Stimulated activated CD4-positive, alpha-beta T cell treated with anti-CD3 and anti-CD28 coated beads, Interleukin-1b, Interleukin-23, amount 100 ng/mL, for 1 hour (primary cell): ENCODE results near the gene STAT5B.
"Not testable (repeated sequence)": the region's sequence is repeated elsewhere in the genome, so short reads cannot be mapped to it uniquely, and the experiment has no call there.

Experiments used
- DNase-seq, 2 donors: peaks; one replicate each; pipeline ENCODE4 v3.0.0-alpha.2; 2020; ENCODE audit warnings: low read depth in 2 of 2

The STAT5B gene

DNA sequence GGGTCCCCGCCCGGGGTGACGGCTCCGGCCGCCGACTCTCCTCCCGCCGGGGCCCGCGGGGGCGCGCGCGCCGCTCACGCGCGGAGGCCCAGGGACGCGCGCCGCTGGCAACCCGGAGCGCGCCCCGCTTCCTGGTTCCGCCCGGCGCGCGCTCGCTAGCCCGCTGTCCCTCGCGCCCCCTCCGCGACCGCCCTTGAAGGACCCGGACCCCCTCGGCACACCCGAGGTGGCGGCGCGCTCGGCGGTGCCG is at the start of gene STAT5B:
Gene STAT5B (minus strand): TSS at position 33 of the 250 bp plus-strand sequence. CDS start 44,264 bp downstream, outside the sequence.
- DNase-seq, result peak in 1 of 2 donors; percentile 45

DNA sequence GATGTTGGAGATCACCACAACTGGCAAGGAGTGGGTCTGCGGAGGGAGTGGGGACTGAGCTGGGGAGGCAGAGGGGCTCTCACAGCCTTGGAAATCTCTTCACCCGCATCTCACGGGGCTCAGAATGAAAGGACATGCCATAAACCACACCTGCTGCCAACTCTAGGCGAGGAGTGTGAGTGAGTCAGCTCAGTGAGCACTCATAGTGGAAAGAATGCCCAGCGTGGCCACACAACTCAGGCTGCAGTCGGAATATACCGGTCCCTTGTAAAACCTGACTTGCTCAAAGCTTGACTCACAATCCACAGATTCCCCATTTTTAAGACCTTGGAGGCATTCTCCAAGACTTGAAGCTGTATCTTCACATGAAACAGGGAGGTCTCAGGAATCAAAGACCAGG is 48.8 kb upstream of the STAT5B start:
- no peak for DNase-seq

DNA sequence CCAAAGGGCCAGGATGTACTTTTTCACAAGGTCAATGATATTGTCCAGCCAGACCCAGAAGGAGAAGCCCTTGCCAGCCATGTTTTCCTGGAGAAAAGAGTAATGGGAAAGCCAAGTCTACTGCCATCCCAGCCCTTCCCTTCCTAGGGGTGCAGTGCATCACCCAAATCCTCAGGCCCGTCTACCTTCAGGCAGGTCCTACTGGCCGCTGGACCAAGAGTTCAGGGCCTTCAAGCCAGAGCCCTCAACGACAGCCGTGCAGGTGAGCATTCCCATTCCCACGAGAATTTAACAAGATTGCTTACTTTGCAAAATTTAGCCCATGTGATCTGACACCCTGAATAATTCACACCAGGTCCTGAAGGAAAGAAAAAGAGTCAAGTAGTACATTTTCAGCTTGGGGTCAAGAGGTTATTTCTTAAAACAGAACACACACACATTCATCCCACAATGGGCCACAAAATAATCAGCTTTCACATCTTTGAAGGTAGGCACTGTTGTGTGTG is 47.1 kb upstream of the STAT5B start:
- no peak for DNase-seq

DNA sequence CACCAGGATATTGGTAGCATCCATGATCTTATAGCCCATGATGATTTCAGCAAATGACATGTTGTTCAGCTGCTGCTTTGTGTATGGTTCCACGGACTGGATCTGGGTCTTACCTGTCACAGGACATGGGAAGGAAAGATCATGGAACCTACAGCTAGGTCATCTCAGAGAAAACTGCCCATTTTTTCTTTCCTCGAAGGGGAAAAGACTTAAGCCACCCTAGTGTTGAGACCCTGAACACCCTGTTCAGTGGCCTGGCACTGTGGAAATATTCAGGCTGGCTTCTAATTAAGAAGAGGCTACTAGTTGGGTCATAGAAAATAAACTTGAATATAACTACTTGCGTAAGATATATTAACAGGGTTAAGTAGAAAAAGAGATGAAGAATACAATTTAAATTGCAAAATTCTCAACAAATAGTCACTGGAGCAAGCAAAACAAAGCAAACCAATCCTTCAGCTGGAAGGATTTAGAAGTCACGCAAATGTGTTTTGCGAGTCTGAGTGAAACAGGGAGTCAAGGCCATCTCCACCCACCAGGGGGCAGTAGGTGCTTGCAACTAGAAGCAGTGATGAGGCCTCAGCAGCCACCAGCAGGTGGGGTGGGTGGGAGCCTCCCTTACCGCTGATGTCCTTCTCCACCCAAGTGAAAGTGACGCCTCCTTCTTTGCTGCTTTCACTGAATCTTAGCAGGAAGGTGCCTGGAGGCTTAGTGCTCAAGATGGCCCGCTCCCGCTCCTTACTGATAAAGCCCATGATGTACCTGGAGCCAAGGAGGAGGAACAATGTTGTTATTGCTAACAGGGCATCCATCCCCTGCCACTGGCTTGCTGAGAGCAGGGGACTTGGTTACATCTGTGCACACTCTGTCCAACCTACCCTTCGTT is 46.4 kb upstream of the STAT5B start:
- peak; percentile 90 to 94 for DNase-seq

DNA sequence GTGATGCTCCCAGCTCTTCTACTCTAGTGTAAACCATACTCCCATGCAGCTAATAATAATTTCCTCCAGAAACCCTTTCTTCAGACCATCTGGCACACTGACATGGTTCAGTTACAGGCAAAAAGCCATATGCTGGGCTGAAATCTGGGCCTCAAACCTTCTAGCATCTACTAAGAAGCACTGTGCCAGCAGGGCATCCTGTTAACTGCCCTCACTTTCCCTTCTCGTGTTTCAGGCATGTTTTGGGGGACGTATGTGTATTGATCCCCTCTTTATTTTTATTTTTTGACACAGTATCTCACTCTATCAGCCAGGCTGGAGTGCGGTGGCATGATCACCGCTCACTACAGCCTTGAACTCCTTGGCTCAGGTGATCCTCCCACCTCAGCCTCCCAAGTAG is 45.4 kb upstream of the STAT5B start:
- DNase-seq, result no peak

DNA sequence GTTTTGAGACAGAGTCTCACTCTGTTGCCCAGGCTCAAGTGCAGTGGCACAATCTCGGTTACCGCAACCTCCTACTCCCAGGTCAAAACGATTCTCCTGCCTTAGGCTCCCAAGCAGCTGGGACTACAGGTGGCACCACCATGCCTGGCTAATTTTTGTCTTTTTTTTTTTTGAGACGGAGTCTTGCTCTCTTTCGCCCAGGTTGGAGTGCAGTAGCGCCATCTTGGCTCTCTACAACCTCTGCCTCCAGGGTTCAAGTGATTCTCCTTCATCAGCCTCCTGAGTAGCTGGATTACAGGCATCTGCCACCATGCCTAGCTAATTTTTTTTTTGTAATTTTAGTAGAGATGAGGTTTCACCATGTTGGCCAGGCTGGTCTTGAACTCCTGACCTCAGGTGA is 41.8 kb upstream of the STAT5B start:
- not testable (repeated sequence) for DNase-seq

DNA sequence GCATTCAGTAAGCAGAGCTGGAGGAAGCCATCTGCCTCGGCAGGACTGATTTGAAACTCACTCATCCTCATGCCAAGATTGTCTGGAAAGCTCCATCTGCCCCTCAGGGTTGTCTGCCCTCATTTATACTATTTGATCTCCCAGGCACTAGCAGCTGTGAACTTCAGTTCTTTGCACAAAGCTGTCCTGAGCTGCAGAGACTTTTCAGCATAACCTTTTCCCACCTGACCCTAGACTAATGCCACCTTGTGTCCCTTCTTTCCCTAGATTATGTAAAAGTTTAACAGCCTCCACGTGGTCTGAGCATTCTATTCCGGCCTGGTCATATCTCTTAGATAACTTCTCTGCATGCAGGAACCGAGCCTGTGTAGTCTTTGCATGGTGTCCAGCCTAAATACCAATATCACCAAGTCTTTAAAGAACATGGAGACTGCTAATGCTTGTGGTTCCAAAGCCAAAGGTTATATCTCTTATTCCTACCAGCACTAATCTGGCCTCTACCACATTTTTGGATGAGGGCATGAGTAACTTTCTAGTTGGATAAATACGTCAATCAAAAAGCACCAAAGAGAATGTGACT is 41.2 kb upstream of the STAT5B start:
- DNase-seq, result no peak

DNA sequence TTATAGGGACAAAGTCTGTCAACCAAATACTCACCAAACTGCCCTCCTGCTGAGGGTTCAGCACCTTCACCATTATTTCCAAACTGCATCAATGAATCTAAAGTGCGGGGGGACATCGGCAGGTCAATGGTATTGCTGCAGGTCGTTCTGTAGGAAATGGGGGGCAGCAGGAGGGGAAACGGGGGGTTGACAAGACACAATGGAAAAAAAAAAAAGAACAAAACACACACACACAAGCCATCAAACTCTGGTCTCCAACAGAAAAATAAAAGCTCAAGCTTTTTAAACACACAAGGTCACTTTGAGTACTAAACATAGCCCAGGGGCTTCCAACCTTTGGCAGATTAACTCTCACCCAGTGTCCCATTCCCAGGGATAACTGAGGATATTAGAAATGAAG is 40.6 kb upstream of the STAT5B start:
- no peak for DNase-seq

DNA sequence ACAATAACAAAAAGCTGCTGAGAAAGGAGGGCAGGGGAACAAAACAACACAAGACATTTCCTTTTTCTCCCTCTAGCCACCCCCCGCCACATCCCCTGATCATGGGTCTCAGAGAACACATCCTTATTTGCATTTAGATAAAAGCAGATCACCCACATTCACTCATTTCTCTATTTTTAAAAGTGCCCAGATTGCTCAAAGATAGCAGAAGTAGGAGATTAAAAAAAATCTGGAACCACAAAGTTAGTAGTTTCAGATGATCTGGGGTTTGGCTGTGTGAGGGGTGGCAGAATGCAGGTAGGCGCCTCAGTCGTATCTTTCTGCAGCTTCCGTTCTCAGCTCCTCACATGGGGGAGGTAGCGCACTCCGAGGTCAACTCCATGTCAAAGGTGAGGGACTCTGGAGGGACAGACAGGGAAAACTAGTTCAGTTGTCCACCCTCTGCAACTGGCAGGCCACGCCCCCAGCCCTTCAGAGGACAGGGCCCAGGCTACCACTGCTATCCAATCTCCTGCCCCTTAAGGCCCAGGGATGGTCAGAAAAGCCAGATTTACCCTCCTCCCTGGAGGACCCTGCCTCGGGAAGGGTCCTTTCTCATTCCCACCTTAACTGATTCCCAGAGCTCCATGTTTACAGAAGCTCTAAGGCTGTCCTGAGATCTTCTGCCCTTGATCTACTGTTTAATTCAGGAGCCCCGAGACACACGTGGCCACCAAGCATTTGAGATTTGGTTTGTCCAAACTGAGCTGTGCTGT is 39.4 kb upstream of the STAT5B start:
- DNase-seq, result no peak

DNA sequence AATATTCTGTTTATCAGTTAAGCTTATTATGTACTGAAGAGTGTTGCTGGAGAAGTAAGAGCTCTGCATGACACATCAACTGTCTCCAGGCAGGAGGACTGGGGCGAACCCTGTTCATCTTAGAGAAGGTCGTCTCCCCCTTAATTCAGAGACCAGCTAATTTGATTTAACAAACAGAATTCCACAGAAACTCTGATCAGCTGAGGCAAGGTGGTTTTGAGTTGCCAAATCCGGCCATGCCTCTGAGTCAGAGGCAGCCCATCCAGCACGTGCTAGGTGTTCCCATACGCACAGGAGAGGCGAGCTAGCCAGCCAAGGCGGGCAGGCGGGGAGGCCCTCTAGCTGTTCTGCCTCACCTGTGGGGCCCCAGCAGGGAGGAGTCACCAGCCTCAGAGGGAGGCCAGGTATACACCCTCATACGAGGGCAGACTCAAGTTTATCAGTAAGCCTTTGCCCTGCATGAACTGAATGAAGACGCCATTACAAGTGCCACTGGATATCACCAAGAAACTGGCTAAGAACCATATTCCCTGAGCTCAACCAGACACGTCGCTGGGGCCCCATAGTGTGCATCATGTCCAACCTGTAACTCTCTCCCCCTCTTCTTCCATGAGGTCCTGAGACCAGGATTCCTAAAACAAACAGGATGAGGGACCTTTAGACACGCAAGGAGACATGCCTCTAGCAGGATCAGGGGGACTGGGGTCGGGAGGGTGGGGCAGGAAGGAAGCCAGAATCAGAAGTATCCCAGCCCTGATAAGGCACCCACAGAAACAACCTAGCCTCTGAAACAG is 37.8 kb upstream of the STAT5B start:
- no peak for DNase-seq

DNA sequence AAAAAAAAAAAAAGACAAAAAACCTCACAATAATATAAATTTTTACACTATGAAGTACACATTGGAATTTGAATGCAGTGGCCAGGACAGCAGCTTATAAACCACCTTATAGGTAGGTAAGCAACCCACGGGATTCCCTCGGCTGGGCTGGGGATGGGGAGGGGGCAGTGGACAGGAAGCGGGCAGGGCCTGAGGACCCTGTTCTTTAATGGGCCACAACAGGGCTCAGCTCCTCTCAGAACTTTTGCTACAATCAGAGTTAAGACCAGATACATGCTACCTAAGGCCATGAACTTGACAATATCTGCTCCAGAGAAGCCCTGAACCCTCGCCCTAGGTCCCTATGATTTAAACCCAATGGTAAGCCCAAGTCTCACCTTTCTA is 37.2 kb upstream of the STAT5B start:
- no peak for DNase-seq

DNA sequence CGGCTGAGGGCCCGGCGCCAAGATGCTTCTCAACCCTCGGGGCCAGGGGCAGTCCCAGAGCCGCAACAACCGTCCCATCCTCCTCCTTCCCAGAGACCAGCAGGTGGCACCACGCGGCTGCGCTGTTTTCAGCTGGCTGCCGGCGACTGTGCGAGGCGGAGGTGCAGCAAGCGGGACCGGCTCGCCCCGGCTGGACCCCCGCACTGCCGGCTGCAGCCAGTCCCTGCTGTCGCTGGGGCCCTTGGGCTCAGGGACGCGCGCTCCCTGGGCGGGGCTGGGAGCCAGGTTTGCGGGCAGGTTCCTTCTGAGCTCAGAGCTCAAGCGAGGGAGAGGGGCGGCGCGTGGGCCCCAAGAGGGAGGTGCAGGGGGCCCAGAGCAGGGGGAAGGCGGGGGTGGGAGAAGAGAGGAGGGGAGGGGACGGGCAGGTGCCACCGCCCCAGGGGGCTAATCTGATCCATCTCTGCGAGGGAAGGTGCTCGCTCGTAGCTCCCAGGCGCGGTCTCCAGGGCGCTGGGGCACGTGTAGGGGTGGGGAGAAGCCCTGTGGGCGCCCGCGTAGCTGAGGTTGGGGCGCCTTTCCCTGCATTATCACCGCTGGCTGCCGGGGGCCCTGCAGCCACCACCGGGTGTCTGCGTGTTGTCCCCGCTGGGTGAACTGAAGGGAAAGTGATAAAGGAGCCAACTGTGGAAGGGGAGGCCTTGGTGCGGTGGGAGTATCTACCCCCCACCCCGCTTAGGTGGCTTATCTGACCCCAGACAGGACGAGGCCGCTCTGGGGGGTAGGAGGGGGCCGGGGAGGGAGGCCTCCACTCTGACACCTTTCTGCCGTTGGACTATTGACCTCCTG is 36.3 kb upstream of the STAT5B start:
- DNase-seq, result peak; percentile 55 to 56

DNA sequence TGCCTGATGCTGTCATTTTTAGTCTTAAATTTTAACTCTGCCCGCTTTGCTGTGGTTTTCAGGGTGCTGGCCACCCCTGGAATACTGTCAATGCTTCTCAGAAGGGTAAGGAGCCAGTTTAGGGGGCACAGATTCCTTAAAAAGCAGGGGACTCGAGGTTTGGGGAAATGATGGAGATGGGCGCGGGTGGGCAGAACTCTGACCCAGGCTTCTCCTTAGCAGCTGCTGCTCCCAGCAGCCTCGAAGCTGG is 35.8 kb upstream of the STAT5B start:
- no peak for DNase-seq

DNA sequence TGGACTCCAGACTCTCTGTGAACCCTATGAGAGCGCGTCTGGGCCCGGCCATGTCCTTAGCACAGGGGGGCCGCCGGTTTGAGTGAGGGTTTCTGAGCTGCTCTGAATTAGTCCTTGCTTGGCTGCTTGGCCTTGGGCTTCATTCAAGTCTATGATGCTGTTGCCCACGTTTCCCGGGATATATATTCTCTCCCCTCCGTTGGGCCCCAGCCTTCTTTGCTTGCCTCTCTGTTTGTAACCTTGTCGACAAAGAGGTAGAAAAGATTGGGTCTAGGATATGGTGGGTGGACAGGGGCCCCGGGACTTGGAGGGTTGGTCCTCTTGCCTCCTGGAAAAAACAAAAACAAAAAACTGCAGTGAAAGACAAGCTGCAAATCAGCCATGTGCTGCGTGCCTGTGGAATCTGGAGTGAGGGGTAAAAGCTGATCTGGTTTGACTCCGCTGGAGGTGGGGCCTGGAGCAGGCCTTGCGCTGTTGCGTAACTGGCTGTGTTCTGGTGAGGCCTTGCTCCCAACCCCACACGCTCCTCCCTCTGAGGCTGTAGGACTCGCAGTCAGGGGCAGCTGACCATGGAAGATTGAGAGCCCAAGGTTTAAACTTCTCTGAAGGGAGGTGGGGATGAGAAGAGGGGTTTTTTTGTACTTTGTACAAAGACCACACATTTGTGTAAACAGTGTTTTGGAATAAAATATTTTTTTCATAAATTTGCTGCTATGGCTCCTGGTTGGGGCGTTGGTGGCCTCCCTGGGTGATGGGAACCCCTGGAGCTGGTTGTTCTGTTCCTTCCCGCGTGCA is 35.2 kb upstream of the STAT5B start:
- DNase-seq, result no peak

DNA sequence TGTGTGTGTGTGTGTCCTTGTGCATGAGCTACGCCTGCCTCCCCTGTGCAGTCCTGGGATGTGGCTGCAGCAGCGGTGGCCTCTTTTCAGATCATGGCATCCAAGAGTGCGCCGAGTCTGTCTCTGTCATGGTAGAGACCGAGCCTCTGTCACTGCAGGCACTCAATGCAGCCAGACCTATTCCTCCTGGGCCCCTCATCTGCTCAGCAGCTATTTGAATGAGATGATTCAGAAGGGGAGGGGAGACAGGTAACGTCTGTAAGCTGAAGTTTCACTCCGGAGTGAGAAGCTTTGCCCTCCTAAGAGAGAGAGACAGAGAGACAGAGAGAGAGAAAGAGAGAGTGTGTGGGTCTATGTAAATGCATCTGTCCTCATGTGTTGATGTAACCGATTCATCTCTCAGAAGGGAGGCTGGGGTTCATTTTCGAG is 34.6 kb upstream of the STAT5B start:
- no peak for DNase-seq

DNA sequence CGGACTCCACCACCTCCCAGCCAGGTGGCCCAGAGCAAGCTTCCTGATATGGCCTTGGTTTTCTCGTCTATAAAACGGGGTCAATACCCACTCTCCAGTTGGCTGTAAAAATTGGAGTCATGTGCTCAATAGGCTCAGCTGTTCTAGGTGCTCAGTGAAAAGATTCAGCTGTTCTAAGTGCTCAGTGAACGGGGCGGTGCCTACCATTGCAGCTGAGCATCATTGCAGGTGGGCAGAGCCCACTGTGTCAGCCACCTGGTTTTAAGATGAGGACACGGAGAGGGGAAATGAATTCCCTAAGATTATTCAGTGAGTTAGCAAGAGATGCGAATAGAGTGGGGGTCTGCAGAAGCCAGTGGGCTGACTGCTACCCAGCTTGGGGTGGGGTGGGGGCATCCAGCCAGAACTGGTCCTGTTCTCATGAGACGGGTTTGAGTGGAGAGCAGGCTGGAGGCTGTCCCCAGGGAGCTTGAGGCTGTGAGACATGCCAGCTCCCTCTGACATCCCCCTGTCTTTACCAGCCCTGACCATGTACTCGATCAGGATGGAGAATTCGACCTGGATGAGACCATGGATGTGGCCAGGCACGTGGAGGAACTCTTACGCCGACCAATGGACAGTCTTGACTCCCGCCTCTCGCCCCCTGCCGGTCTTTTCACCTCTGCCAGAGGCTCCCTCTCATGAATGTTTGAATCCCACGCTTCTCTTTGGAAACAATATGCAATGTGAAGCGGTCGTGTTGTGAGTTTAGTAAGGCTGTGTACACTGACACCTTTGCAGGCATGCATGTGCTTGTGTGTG is 34.0 kb upstream of the STAT5B start:
- no peak for DNase-seq

DNA sequence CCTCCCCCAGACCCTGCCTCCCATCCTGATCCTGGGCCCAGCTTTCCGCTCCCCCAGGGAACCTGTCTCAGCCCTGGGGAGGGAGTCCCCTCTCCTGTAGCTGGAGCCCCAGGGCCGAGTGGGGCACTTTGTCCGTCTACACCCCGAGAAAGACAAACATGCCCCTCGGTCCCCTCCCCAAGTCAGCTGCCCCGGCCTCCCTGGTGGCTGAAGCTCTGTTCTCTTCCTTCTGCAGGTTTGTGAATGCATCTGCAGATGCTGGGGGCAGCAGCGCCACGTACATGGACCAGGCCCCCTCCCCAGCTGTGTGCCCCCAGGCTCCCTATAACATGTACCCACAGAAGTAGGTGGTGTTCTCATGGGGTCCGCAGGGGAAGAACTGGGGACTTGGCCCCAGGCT is 33.0 kb upstream of the STAT5B start:
- no peak for DNase-seq

DNA sequence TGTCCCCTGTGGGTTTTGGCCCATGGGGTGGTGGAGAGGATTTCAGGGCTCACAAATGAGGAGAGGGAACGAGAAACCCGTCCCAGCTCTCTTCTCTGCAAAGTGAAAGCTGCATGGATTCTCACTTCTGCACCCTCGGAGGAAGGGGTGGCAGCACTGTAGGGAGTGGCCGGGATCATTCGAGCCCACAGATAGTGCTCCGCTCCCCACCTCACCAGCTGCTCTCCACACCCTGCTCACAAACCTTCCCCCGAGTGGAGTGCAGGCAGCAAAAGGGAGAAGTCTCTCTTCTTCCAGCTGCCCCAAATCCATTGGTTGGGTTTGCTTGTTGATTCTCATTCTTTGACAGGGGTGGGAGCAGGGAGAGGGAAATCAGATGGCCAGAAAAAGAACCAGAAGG is 32.3 kb upstream of the STAT5B start:
- no peak for DNase-seq

DNA sequence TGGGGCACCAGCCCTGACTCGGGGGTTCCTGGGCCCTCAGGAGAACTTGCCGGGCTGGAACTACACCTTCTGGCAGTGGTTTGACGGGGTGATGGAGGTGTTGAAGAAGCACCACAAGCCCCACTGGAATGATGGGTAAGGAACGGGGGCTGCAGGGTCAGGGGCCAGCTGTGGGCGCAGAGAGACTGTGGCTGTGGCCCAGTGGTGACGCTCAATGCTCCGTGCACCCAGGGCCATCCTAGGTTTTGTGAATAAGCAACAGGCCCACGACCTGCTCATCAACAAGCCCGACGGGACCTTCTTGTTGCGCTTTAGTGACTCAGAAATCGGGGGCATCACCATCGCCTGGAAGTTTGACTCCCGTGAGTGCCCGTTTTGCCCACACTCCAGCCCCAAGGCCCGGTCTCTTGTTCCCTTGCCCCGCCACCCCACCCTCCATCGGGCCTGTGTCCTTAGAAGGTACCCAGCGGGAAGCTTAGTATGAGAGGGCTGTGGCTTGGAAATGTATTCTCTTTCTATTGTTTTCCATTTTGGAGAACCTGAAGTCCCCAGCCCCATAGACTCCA is 31.3 kb upstream of the STAT5B start:
- no peak for DNase-seq

DNA sequence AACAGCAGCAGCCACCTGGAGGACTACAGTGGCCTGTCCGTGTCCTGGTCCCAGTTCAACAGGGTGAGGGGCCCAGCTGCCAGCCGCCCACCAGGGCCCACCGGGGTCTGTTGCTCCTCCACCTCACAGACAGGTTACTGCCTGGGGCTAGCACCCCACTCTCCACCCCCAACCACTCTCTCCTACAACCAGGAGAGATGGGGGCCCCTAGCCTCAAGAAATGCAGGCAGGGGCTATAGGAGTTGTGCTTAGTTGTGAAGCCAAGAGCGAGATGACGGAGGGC is 30.1 kb upstream of the STAT5B start:
- DNase-seq, result no peak
